HL-60 (cell line): Measurements from ENCODE around the gene SRSF1.
A peak's percentile ranks its signal among the peaks of the same experiment; 100 is the strongest.

ENCODE experiments used
- DNase-seq, 2 experiments: peaks; one replicate each; pipeline ENCODE4 v3.0.0-alpha.2; 2010 to 2020; ENCODE audit warnings: low read depth in 1 of 2, low spot score in 1 of 2
- H3K27ac ChIP-seq: fragments of 250-450 bp; sonication (Bioruptor Pico); replicated peaks from 2 replicates; pipeline ENCODE4 v1.5.1; 2020; ENCODE audit warnings: mild to moderate bottlenecking, moderate library complexity
- H3K27me3 ChIP-seq: fragments of 250-450 bp; sonication (Bioruptor Pico); 2 replicates; pipeline ENCODE4 v1.5.1; 2021; ENCODE audit warnings: mild to moderate bottlenecking, moderate library complexity; ENCODE audit not compliant: insufficient read depth, poor library complexity, severe bottlenecking
- H3K4me3 ChIP-seq: replicated peaks from 2 replicates; pipeline ENCODE4 v1.5.1; 2011; ENCODE audit warnings: mild to moderate bottlenecking, control low read depth, low read length; ENCODE audit not compliant: insufficient read depth
- GABPA ChIP-seq: IDR thresholded peaks from 2 replicates; pipeline ENCODE4 v1.6.1; 2012; ENCODE audit warnings: low read depth
- POLR2AphosphoS5 ChIP-seq: IDR thresholded peaks from 2 replicates; pipeline ENCODE4 v1.6.1; 2012; ENCODE audit warnings: low read depth
- SPI1 ChIP-seq: IDR thresholded peaks from 2 replicates; pipeline ENCODE4 v1.6.1; 2012; ENCODE audit warnings: low read depth, mild to moderate bottlenecking, borderline replicate concordance
- TF ChIP-seq, protein P1 (sequence below): IDR thresholded peaks from one replicate; pipeline ENCODE4 v1.5.1; 2011; ENCODE audit warnings: low read length, control low read depth, inconsistent platforms; ENCODE audit not compliant: insufficient read depth
- TF ChIP-seq, protein P2 (sequence below): IDR thresholded peaks from 2 replicates; pipeline ENCODE4 v1.6.1; 2012; ENCODE audit warnings: low read depth; ENCODE audit not compliant: insufficient replicate concordance

Gene SRSF1

DNA sequence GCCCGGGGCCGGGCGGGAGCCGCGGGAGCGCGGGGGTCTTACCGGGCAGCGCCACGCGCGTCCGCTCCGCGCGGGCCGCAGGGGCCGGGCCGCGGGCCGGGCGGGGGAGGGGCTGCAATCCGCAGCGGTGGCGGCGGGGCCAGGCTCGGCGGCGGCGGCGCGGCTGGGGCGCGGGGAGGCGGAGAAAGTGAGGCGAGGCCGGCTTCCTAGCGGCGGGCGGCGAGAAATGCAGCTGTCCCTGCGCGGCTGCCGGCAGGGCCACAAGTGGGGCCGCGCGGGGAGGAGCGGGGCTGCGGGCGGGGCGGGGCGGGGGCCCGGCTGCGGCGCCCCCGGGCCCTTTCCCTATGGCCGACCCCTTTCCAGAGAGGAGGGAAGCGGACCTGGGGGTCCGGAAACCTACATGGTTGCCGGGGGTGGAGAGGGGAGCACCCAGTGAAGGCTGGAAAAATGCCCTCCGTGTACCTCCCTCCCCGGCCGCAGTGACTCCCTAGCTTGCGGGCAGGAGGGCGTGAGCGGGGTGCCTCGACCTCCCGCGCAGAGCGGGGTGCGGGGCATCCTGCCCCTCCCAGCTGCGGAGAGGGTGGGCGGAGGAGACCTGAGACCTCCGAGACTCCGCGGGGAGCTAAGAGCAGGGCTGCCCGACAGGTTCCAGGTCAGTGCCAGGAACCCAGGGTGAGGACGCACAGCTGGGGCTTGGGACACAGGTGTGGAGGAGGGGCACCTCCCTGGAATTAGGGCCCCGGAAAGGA is 51.7 kb downstream of the SRSF1 start, which contains the start of gene CUEDC1:
Gene CUEDC1 (minus strand): TSS at position 230 of the 749 bp plus-strand sequence. CDS start 69,848 bp downstream, outside the sequence.
- peak in 1 of 2 experiments; percentile 63 for DNase-seq
- Histone ChIP-seq H3K4me3 (peak within 1 kb of the TSS; percentile 44), H3K27ac (no peak within 1 kb of the TSS), H3K27me3 (peaks cover 15% of the 10 kb centered on the region)
- TF ChIP-seq, protein P1, sequence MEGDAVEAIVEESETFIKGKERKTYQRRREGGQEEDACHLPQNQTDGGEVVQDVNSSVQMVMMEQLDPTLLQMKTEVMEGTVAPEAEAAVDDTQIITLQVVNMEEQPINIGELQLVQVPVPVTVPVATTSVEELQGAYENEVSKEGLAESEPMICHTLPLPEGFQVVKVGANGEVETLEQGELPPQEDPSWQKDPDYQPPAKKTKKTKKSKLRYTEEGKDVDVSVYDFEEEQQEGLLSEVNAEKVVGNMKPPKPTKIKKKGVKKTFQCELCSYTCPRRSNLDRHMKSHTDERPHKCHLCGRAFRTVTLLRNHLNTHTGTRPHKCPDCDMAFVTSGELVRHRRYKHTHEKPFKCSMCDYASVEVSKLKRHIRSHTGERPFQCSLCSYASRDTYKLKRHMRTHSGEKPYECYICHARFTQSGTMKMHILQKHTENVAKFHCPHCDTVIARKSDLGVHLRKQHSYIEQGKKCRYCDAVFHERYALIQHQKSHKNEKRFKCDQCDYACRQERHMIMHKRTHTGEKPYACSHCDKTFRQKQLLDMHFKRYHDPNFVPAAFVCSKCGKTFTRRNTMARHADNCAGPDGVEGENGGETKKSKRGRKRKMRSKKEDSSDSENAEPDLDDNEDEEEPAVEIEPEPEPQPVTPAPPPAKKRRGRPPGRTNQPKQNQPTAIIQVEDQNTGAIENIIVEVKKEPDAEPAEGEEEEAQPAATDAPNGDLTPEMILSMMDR: no peak
- TF ChIP-seq POLR2AphosphoS5: no peak
- TF ChIP-seq, protein P2, sequence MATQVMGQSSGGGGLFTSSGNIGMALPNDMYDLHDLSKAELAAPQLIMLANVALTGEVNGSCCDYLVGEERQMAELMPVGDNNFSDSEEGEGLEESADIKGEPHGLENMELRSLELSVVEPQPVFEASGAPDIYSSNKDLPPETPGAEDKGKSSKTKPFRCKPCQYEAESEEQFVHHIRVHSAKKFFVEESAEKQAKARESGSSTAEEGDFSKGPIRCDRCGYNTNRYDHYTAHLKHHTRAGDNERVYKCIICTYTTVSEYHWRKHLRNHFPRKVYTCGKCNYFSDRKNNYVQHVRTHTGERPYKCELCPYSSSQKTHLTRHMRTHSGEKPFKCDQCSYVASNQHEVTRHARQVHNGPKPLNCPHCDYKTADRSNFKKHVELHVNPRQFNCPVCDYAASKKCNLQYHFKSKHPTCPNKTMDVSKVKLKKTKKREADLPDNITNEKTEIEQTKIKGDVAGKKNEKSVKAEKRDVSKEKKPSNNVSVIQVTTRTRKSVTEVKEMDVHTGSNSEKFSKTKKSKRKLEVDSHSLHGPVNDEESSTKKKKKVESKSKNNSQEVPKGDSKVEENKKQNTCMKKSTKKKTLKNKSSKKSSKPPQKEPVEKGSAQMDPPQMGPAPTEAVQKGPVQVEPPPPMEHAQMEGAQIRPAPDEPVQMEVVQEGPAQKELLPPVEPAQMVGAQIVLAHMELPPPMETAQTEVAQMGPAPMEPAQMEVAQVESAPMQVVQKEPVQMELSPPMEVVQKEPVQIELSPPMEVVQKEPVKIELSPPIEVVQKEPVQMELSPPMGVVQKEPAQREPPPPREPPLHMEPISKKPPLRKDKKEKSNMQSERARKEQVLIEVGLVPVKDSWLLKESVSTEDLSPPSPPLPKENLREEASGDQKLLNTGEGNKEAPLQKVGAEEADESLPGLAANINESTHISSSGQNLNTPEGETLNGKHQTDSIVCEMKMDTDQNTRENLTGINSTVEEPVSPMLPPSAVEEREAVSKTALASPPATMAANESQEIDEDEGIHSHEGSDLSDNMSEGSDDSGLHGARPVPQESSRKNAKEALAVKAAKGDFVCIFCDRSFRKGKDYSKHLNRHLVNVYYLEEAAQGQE: no peak
- no peak for TF ChIP-seq GABPA
- no peak for TF ChIP-seq SPI1

DNA sequence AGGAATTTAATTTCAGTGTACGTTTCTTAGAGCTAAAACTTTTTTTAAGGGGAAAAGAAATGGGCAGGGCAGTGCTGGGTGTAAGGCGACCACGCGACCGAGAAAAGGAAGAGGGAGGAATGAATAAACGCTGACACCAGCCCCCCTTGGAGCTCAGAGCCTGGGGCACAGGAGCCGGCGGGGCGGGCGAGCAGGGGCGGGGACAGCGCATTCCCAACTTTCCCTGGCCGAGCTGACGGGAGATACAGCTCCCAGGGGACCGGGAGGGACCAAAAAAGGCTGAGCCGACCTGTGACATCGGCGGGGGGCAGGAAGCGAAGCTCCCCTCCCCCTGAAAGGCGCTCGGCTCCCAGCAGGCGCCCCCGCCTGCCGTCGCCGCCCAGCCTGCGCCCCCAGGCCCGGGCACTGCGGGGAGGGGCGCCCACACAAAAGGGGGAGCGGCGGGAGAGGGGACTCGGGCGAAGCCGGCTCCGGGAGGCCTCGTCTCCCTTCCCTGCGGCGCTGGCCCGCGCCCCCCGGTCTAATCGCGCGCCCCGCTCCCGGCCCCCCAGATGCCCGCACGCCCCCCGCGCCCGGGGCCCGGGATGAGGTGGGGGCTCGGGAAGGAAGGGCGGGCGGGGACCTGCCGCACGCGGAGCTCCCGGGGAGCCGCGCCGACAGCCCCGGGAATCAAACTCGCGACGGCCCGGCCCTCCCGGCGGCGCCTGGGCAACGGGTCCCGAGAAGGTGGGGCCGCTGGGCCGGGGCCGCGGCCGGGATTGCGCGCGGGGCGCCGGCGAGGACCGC is 52.5 kb downstream of the SRSF1 start:
- no peak overlapping the region for H3K27ac ChIP-seq
- no peak for DNase-seq
- peaks cover 15% of the 10 kb centered on the region for H3K27me3 ChIP-seq
- TF ChIP-seq SPI1: no peak
- TF ChIP-seq, protein P1: no peak
- TF ChIP-seq, protein P2: no peak
- no peak for TF ChIP-seq GABPA
- no peak for TF ChIP-seq POLR2AphosphoS5
- H3K4me3 ChIP-seq: peak overlapping the region; percentile 27

DNA sequence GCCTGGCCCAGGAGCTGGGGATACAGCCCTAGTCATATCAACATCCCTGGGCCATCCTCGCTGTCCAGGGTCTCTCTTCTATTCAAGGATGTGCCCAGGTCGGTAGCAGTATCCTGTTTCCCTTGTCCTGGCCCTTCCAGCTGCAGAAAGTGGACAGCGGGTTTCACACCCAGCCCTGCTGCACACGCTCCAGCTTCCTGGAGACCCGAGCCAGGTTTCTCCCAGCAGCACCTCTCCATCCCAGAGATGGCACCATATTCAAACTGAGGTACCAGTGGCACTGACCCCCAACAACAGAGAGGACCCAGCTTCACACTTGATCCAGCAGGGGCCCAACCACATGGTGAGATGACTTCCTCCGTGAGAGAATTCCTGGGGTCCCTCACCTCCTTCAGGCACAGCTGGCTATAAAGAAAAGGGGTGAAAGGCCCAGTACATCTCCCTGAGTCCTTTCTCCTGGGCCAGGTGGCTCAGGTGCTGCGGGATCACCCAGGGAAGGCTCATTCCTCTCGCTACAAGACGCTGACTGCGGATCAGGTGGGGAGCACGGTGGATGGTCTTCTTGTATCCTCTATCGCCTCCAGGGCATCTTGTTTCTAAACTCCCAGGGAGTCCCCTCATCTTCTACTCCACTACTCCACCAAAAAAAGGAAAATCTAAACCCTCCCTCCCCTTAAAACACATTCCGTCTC is 53.2 kb downstream of the SRSF1 start:
- no peak for DNase-seq

More for the DNA sequence above, 53.2 kb downstream of the SRSF1 start:
- Histone ChIP-seq H3K4me3 (no peak overlapping the region), H3K27ac (no peak overlapping the region), H3K27me3 (peaks cover 15% of the 10 kb centered on the region)
- TF ChIP-seq POLR2AphosphoS5 (no peak), GABPA (no peak), SPI1 (no peak)
- TF ChIP-seq, protein P1: no peak
- TF ChIP-seq, protein P2: no peak
